Measurements from ENCODE around the gene ASCL5. TPM values are rescaled to one million over a fixed set of nuclear protein-coding genes. Genes with fewer than 3 reads are reported as not detected.

Gene ASCL5
- total and polyA plus RNA-seq, 2 experiments from 2014 or later, result not detected

GRCh38 chr1:201093561-201093960 lies 33.4 kb downstream of the ASCL5 start:
- Histone ChIP-seq H2AFZ (no peak overlapping the region), H3K27ac (no peak overlapping the region), H3K9me2 (replicated peaks; ENCODE audit: insufficient read depth) (no peaks in the 10 kb centered on the region), H3K79me2 (no peaks in the 10 kb centered on the region), H3K4me3 (no peak overlapping the region), H3K36me3 (replicated peaks; ENCODE audit: insufficient read depth, low read depth) (no peaks in the 10 kb centered on the region), H3K9me3 (ENCODE audit: low read depth) (no peaks in the 10 kb centered on the region), H3K4me1 (ENCODE audit: insufficient read depth) (no peaks in the 10 kb centered on the region), H3K4me2 (no peak overlapping the region), H3K27me3 (no peaks in the 10 kb centered on the region), H4K20me1 (ENCODE audit: insufficient read depth, poor library complexity, severe bottlenecking) (no peaks in the 10 kb centered on the region)
- TF ChIP-seq CTCF (IDR thresholded peaks at IDR 0.05; ENCODE audit: poor library complexity) (no peak), EZH2 (IDR thresholded peaks at IDR 0.05; ENCODE audit: borderline replicate concordance) (no peak), EZH2phosphoT487 (IDR thresholded peaks at IDR 0.05; ENCODE audit: low read depth, severe bottlenecking, unreplicated experiment) (no peak)
- no peak for DNase-seq (ENCODE audit: low spot score)
- WGBS (ENCODE audit: low lambda C conversion rate, missing lambda C conversion rate), result 90% methylated on average over 7 of the region's 7 CpGs

GRCh38 chr1:201092738-201093137 lies 34.2 kb downstream of the ASCL5 start:
- TF ChIP-seq EZH2 (IDR thresholded peaks at IDR 0.05; ENCODE audit: borderline replicate concordance), result no peak
- TF ChIP-seq EZH2phosphoT487 (IDR thresholded peaks at IDR 0.05; ENCODE audit: low read depth, severe bottlenecking, unreplicated experiment), result no peak
- no peak for TF ChIP-seq CTCF (IDR thresholded peaks at IDR 0.05; ENCODE audit: poor library complexity)
- H2AFZ ChIP-seq, result no peak overlapping the region
- H3K9me3 ChIP-seq (ENCODE audit: low read depth), result no peaks in the 10 kb centered on the region
- H3K4me1 ChIP-seq (ENCODE audit: insufficient read depth), result no peaks in the 10 kb centered on the region
- H3K9me2 ChIP-seq (replicated peaks; ENCODE audit: insufficient read depth), result no peaks in the 10 kb centered on the region
- H3K4me3 ChIP-seq, result no peak overlapping the region
- no peak for DNase-seq (ENCODE audit: low spot score)
- no peaks in the 10 kb centered on the region for H4K20me1 ChIP-seq (ENCODE audit: insufficient read depth, poor library complexity, severe bottlenecking)
- no peaks in the 10 kb centered on the region for H3K79me2 ChIP-seq
- no peaks in the 10 kb centered on the region for H3K27me3 ChIP-seq
- WGBS (ENCODE audit: low lambda C conversion rate, missing lambda C conversion rate), result 87% methylated on average over 3 of the region's 3 CpGs
- H3K36me3 ChIP-seq (replicated peaks; ENCODE audit: insufficient read depth, low read depth), result no peaks in the 10 kb centered on the region
- H3K4me2 ChIP-seq, result no peak overlapping the region
- no peak overlapping the region for H3K27ac ChIP-seq

GRCh38 chr1:201091256-201091655 lies 35.7 kb downstream of the ASCL5 start:
- WGBS (ENCODE audit: low lambda C conversion rate, missing lambda C conversion rate), result 95% methylated on average over 4 of the region's 4 CpGs
- no peaks in the 10 kb centered on the region for H3K4me1 ChIP-seq (ENCODE audit: insufficient read depth)
- no peaks in the 10 kb centered on the region for H3K79me2 ChIP-seq
- no peaks in the 10 kb centered on the region for H3K36me3 ChIP-seq (replicated peaks; ENCODE audit: insufficient read depth, low read depth)
- H3K27ac ChIP-seq, result no peak overlapping the region
- H2AFZ ChIP-seq, result no peak overlapping the region
- TF ChIP-seq EZH2phosphoT487 (IDR thresholded peaks at IDR 0.05; ENCODE audit: low read depth, severe bottlenecking, unreplicated experiment) (no peak), CTCF (IDR thresholded peaks at IDR 0.05; ENCODE audit: poor library complexity) (no peak), EZH2 (IDR thresholded peaks at IDR 0.05; ENCODE audit: borderline replicate concordance) (no peak)
- no peaks in the 10 kb centered on the region for H3K27me3 ChIP-seq
- DNase-seq (ENCODE audit: low spot score), result no peak
- no peaks in the 10 kb centered on the region for H4K20me1 ChIP-seq (ENCODE audit: insufficient read depth, poor library complexity, severe bottlenecking)
- H3K4me2 ChIP-seq, result no peak overlapping the region
- no peaks in the 10 kb centered on the region for H3K9me2 ChIP-seq (replicated peaks; ENCODE audit: insufficient read depth)
- no peaks in the 10 kb centered on the region for H3K9me3 ChIP-seq (ENCODE audit: low read depth)
- no peak overlapping the region for H3K4me3 ChIP-seq

- H3K79me2 ChIP-seq, result no peaks in the 10 kb centered on the region
- H3K4me1 ChIP-seq (ENCODE audit: insufficient read depth), result no peaks in the 10 kb centered on the region
- DNase-seq (ENCODE audit: low spot score), result no peak
- TF ChIP-seq CTCF (IDR thresholded peaks at IDR 0.05; ENCODE audit: poor library complexity), result no peak
- no peak for TF ChIP-seq EZH2phosphoT487 (IDR thresholded peaks at IDR 0.05; ENCODE audit: low read depth, severe bottlenecking, unreplicated experiment)
- TF ChIP-seq EZH2 (IDR thresholded peaks at IDR 0.05; ENCODE audit: borderline replicate concordance), result no peak
- H3K9me3 ChIP-seq (ENCODE audit: low read depth), result no peaks in the 10 kb centered on the region
- peak overlapping the region; percentile 47 for H3K27ac ChIP-seq
- H3K9me2 ChIP-seq (replicated peaks; ENCODE audit: insufficient read depth), result no peaks in the 10 kb centered on the region
- no peaks in the 10 kb centered on the region for H4K20me1 ChIP-seq (ENCODE audit: insufficient read depth, poor library complexity, severe bottlenecking)
- H2AFZ ChIP-seq, result no peak overlapping the region
- H3K4me2 ChIP-seq, result no peak overlapping the region
- H3K4me3 ChIP-seq, result no peak overlapping the region
- H3K27me3 ChIP-seq, result no peaks in the 10 kb centered on the region
- WGBS (ENCODE audit: low lambda C conversion rate, missing lambda C conversion rate), result 75% methylated on average over 4 of the region's 4 CpGs
- H3K36me3 ChIP-seq (replicated peaks; ENCODE audit: insufficient read depth, low read depth), result no peaks in the 10 kb centered on the region
Observed at GRCh38 chr1:201090541-201090940, 36.4 kb downstream of the ASCL5 start.
